HG02642 (cell line): Measurements from ENCODE around the gene SLC22A31.
"Not testable (repeated sequence)": the region's sequence is repeated elsewhere in the genome, so short reads cannot be mapped to it uniquely, and the experiment has no call there.

ENCODE experiments used
- ATAC-seq: cut with Tn5 transposase; IDR thresholded peaks from one replicate; pipeline ENCODE4 v1.9.1; 2021; ENCODE audit warnings: mild to moderate bottlenecking; ENCODE audit not compliant: unreplicated experiment, poor library complexity

Gene SLC22A31

GRCh38 chr16:89169778-89170177 lies 30.6 kb downstream of the SLC22A31 start:
- no peak for ATAC-seq

GRCh38 chr16:89168381-89169189 lies 31.8 kb downstream of the SLC22A31 start:
- no peak for ATAC-seq

GRCh38 chr16:89167425-89167941 lies 32.9 kb downstream of the SLC22A31 start:
- ATAC-seq = peak; percentile 23

GRCh38 chr16:89166696-89167424 lies 33.5 kb downstream of the SLC22A31 start:
- ATAC-seq = no peak

DNA sequence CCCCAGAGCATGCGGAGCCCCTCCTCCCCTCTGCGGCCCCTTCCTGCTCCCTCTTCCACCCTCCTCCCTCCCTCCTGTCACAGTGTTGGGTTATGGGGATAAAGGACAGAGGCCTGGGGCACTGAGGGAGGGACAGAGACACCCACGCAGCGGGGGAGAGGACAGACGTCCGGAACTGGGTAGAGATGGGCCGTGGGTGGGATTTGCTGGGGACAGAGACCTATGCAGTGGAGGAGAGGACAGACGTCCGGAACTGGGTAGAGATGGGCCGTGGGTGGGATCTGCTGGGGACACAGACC lies 34.7 kb downstream of the SLC22A31 start:
- ATAC-seq = not testable (repeated sequence)

DNA sequence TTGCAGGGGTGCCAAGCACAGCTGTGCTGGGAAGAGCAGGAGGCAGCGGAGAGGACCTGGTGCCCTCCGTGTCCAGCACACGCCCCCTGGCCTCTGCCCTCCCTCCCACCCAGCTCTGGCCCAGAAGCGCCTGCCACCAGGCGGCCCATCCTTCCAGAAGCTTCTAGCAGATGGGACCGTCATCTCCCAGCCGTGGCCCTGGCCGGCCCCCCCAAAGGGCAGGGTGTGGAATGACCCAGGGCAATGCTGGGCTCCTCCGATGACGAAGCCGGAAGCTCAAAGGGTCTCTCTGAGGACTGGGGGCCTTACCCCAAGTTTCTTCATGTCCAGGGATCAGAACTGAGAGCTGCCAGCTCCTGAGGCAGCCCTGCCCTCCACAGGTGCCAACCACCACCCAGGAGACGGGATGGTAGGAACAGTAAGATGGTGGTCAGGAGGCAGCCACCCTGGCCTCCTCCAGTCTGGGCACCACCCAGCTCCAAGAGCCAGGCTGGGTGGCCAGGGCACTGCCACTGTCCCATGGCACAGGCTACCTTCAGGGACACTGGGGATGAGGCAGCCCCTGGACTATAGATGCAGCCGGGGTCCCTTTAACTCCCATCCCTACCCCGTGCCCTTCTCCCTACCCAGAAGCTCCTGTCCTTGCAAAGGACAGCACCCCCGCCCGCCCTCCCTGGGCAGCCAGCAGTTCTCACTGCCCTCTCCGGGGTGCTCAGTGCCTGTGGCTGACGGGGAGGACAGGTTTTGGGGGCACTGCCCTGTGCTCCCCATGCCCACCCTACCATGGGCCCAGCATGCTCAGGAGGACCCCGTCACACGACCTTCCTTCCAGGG lies 35.3 kb downstream of the SLC22A31 start:
- ATAC-seq = no peak

DNA sequence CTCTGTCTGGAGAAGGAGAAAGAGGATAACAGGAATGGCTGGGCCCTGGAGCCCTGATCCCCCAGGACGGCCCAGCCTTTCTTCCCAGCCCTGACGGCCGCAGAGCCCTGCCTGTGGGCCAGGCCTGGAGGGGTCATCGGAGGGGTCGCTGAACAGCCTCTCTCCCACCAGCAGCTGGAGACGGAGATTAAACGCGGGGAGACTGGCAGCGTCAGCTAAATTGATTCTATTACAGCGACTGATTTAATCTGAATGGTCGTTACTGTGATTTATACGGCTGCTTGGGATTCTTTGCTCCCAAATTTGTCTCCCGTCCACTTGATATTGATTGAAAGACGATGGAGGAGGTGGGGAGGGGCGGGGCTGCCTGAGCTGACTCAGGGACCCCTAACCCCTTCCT lies 35.9 kb downstream of the SLC22A31 start:
- ATAC-seq = no peak

DNA sequence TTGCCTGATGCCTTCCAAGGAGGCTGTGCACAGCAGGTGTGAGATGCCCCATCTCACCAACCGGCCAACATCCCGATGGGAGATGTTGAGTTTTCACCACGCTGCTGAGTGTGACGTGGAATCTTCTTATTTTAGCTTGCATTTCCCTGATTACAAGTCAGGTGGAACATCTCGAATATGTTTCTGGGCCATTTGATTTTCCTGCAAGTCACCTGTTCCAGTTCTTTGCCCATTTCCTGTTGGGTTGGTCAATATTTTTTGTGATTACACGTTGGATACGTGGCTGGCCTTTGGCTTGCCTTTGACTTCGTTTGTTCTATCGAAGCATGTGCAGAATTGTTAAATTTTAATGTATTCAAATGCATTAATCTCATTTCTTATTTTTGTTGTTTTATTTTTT lies 37.0 kb downstream of the SLC22A31 start:
- ATAC-seq = no peak

- ATAC-seq = no peak
Measured at GRCh38 chr16:89161763-89162713, 38.3 kb downstream of the SLC22A31 start.

- ATAC-seq = no peak
Measured at GRCh38 chr16:89160977-89161701, 39.2 kb downstream of the SLC22A31 start.

DNA sequence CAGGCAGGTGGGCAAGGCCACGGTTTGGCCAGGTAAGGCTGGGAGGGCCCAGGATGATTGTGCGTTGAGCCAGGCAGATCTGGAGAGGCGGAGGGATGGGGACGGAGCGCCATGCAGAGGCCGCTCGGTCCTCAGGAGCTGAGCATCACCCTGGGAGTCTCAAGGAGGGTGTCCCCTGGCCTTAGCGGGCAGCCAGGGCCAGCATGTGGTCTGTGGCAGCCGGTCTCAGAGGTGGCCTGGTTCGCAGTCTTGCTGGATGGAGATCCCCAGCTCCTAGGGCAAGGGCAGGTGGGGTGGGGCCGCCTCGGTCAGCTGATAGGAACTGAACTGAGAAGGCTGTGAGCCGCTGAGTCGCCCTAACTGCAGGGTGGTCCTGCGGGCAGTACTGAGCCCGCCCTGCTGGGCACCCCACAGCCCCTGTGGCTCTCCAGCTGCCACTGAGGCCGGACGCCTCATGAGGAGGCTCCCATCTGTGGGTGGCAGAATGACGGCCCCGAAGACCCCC lies 40.4 kb downstream of the SLC22A31 start:
- ATAC-seq = no peak

DNA sequence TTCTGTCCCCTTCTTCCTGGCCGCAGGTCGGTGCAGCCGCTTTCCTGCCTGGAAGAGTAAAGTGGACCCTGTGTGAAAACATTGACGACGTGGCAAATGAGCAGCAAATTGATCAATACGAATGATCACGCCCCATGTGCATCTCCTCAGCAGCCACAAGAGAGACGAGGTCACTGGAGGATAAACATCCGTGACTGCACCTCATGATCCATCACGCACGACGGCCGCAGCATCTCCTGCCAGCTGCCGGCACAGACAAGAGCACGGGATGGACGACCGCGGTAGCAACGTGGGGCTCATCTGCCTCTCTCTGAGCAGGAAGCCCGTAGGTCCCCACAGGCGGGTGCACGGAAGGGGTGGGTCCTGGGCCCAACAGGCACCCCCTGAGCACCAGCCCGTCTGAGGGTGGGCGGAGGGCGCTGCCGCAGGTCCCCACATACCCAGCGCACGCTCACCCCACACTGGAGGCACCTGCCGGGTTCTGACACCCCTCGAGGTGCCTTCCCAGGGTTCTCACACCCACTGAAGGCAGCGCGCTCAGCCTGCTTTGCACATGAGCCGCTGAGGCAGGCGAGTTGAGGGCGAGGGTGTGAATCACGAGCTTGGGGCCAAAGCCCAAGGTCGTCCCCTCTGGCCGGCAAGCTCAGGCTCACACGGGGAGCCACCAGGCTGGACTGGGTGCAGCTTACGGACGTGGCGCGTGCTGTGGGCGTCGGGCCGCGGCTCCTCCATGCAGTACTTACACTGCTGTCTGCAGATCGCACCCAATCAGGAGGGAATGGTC lies 41.1 kb downstream of the SLC22A31 start:
- ATAC-seq = no peak

DNA sequence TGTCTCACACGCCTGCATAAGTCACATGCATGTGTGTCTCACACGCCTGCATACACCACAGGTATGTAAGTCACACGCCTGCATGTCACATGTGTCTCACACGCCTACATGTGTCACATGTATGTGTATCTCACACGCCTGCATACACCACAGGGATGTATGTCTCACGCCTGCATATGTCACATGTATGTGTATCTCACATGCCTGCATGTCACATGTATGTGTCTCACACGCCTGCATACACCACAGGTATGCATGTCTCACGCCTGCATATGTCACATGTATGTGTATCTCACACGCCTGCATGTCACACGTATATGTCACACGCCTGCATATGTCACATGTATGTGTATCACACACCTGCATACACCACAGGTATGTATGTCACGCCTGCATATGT lies 42.6 kb downstream of the SLC22A31 start:
- ATAC-seq = no peak

- no peak for ATAC-seq
Measured at GRCh38 chr16:89156740-89157645, 43.3 kb downstream of the SLC22A31 start.

DNA sequence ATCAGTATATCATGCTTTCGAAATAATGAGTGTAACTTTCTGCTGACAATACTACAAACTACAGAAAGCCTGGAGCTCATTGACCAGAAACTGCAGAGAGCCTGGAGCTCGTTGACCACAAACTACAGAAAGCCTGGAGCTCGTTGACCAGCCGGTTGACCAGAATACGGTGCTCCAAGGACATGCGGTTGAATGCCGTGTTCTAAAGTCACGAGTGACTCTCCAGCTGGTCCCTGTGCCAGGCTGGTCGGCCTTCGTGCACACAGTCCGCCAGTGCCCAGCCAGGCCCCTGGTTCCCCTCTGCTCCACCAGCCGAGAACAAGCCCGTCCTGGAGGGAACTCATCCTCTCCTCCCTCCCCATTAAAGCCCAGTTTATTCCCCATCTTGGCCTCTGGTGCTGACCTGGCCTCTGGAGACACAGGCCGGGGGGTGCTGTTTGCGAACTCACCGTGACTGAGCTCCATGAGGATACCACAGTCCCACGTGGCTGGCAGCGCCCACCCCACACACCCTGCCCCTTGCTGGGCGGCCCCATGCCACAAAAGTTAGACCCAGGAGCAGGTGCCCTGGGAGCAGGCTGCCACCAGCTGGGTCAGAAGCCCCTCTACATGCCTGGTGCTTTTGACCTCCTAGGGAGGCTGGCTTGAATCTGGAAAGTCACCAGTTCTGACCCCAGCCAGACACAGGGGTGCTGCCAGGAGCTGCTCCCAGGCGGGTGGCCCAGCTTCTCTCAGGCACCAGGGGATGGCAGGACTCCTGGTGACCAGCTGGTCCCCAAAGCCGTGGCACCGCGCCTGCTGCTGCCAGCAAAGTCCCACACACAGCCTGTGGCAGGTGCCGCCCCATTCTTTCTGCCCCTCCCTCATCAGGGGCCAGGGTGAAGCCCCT lies 44.2 kb downstream of the SLC22A31 start:
- no peak for ATAC-seq

- no peak for ATAC-seq
Measured at GRCh38 chr16:89155184-89155679, 45.1 kb downstream of the SLC22A31 start.
